Spleen (tissue), 7 donors: ENCODE measurements around the gene ADGRD1.

Experiments used
- POLR2A ChIP-seq, 3 donors: fragments of 450-650 bp; IDR thresholded peaks; one replicate each; pipeline ENCODE4 v1.5.1; 2017; ENCODE audit warnings: antibody characterized with exemption in 3 of 3, mild to moderate bottlenecking in 1 of 3
- POLR2AphosphoS5 ChIP-seq, 3 donors: sonication (generic); formaldehyde crosslinking; IDR thresholded peaks; one replicate each; pipeline ENCODE4 v1.5.1; 2017; ENCODE audit warnings: antibody characterized with exemption in 3 of 3
- TF ChIP-seq, protein P1 (sequence below), 11 experiments: fragments of 200-600 bp in 7 of 11; fragments of 450-650 bp in 4 of 11; sonication (generic) in 4 of 11; IDR thresholded peaks in 8 of 11; conservative IDR thresholded peaks in 3 of 11; 1 replicate in 7 of 11; 2 replicates in 4 of 11; pipeline versions ENCODE4 v1.4.0 to v1.8.0; 2016 to 2021; ENCODE audit warnings: antibody characterized with exemption in 11 of 11, inconsistent platforms in 4 of 11, mild to moderate bottlenecking in 1 of 11
- donor health status: DM: no; HTN: no; CAD: no; lungs with moderate emphysema.
- donor health status: DM: no; HTN: no; CAD: no.
- donor health status: DM: no; HTN: no; CAD: no.

DNA sequence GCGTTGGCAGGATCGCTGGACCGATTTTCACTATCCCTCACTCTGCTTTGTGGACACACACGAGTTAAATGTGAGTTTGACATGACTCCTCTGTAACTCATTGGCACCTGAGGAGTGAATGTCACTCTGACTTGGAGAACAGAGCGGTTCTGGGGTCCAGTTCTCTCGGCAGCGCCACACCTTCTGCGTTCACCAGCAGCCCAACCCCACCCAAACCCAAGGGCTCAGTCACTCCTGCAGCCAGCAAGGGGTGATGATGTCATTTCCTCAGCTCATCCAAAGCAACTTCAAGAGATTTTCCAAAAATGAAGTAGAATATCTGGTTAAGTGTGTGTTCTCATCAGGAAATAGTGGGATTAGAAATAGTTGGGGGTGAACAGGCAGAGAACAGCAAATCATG is 36.3 kb downstream of the ADGRD1 start:
- no peak for TF ChIP-seq POLR2A (IDR thresholded peaks at IDR 0.05)
- no peak for TF ChIP-seq POLR2AphosphoS5 (IDR thresholded peaks at IDR 0.05)
- TF ChIP-seq, protein P1, sequence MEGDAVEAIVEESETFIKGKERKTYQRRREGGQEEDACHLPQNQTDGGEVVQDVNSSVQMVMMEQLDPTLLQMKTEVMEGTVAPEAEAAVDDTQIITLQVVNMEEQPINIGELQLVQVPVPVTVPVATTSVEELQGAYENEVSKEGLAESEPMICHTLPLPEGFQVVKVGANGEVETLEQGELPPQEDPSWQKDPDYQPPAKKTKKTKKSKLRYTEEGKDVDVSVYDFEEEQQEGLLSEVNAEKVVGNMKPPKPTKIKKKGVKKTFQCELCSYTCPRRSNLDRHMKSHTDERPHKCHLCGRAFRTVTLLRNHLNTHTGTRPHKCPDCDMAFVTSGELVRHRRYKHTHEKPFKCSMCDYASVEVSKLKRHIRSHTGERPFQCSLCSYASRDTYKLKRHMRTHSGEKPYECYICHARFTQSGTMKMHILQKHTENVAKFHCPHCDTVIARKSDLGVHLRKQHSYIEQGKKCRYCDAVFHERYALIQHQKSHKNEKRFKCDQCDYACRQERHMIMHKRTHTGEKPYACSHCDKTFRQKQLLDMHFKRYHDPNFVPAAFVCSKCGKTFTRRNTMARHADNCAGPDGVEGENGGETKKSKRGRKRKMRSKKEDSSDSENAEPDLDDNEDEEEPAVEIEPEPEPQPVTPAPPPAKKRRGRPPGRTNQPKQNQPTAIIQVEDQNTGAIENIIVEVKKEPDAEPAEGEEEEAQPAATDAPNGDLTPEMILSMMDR (IDR thresholded peaks at IDR 0.05 in 8 of 11, conservative IDR thresholded peaks at IDR 0.05 in 3 of 11) = no peak
